Peyer's patch (tissue), 4 donors: Measurements from ENCODE around the gene AGTR2.

Experiments used
- POLR2A ChIP-seq, 2 donors: fragments of 450-650 bp; IDR thresholded peaks; one replicate each; pipeline ENCODE4 v1.5.1; 2017; ENCODE audit warnings: antibody characterized with exemption in 2 of 2, mild to moderate bottlenecking in 2 of 2, moderate library complexity in 2 of 2
- TF ChIP-seq, protein P1 (sequence below), 6 experiments: fragments of 450-650 bp in 4 of 6; fragments of 200-600 bp in 2 of 6; sonication (generic) in 1 of 6; IDR thresholded peaks; one replicate each; pipeline ENCODE4 v1.5.1; 2017 to 2019; ENCODE audit warnings: antibody characterized with exemption in 6 of 6, mild to moderate bottlenecking in 3 of 6, moderate library complexity in 1 of 6

DNA sequence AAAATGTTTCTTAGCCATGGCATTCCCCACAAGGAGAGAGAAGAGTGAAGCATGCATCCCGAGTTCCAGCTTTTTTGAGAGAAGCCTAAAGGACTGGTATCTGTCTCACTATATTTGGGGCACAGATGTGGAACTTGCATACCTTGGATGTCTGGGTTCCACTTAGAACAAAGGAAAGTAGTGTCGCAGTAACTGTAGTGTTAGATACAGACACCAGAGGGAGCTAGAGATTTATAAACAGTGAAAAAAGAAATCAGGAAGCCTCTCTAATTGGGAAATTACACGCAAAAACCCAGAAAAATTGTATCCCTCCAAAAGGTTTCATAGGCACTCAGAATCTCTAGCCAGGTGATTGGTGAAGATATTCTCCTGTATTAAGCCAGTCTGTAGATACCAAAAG, 34.4 kb downstream of the AGTR2 start:
- TF ChIP-seq POLR2A (IDR thresholded peaks at IDR 0.05): no peak
- TF ChIP-seq, protein P1, sequence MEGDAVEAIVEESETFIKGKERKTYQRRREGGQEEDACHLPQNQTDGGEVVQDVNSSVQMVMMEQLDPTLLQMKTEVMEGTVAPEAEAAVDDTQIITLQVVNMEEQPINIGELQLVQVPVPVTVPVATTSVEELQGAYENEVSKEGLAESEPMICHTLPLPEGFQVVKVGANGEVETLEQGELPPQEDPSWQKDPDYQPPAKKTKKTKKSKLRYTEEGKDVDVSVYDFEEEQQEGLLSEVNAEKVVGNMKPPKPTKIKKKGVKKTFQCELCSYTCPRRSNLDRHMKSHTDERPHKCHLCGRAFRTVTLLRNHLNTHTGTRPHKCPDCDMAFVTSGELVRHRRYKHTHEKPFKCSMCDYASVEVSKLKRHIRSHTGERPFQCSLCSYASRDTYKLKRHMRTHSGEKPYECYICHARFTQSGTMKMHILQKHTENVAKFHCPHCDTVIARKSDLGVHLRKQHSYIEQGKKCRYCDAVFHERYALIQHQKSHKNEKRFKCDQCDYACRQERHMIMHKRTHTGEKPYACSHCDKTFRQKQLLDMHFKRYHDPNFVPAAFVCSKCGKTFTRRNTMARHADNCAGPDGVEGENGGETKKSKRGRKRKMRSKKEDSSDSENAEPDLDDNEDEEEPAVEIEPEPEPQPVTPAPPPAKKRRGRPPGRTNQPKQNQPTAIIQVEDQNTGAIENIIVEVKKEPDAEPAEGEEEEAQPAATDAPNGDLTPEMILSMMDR (IDR thresholded peaks at IDR 0.05): peak in 4 of 6 experiments; percentile 30 to 76 (median 65)
